ENCODE data around the gene SLC4A2.
A peak's percentile ranks its signal among the peaks of the same experiment; 100 is the strongest.
"Not testable (repeated sequence)": the region's sequence is repeated elsewhere in the genome, so short reads cannot be mapped to it uniquely, and the experiment has no call there.

SLC4A2 gene

DNA sequence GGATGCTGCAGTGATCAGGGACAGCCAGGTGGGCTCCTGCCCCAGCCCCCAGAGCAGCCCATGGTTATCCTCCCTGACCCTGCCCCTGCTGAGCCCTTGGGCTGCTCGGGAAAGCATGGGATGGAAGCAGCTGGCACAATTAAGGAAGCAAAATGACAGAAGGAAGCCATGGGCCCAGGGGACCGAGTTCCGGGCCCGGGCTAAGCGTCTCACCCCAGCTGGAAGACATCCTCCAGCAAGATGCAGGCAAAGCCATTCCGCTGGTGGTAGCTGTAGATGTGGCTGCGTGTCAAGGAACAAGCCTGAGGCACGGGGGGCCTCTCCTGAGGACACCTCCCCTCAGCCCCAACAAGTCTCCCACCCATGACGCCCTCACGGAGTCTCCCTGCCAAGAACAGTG is 36.2 kb upstream of the SLC4A2 start:
- no peak for DNase-seq (ENCODE audit: extremely low read depth in 1 of 2, low read depth in 1 of 2)

DNA sequence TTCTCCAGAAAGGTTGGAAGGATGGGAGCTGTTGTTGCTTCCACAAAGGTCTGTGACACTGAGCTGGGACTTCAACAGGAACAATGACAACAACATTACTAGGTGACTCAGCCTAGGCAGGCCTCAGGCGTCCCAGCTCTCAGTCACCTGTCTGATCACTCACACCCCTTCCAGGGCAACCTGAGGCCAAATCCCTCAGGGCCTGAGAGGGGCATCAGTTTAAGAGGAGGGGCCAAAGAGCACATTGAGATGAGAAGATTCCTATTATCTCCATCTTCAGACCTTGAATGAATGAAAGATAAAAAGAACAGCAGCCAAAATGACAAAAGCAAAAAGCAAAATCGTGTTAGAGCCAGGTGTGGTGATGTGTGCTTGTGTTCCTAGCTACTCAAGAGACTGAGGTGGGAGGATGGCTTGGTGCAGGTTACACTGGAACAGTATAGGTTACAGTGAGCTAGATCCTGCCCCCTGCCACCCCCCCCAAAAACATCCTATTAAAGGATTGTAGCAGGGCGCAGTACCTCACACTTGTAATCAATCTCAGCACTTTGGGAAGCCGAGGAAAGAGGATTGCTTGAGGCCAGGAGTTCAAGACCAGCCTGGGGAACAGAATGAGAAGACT is 34.8 kb upstream of the SLC4A2 start, which contains the start of gene ATG9B:
Gene ATG9B (minus strand): TSS at position 60 of the 622 bp plus-strand sequence. CDS start 71 bp downstream, outside the sequence.
- DNase-seq (ENCODE audit: extremely low read depth in 1 of 2, low read depth in 1 of 2), result no peak

DNA sequence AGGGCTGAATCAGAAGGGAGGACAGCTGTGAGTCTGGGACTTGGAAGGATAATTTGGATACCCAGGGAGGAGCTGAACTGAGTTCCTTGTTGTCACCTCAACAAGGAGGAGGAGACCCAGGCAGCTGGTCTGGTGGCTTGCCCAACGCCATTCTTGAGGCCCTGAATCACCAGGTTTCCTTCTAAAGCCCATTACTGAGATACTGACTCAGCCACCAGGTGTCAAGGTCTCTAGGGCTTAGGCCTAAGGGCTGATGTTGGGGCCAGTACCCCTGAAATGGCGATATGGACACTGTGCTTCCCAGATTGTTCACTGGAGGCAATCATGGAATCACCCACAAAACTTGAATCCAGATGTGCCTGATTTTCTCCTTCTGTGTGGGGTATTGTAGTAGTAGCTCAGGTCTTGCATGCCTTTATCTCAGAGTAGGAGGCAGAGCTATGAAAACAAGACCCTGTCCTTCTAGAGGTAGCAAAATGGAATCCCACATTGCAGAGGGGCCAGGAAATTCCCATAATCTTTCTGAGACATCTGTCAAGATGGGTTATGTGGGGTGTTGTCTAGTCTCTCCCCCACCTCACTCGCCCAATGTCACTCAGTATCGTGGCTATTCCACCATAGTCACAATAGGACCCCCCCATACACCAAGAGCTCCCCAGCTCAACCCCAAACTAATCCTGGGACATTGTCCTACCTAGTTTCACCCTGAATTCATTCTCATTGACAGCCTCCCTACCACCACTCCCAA is 33.3 kb upstream of the SLC4A2 start:
- DNase-seq (ENCODE audit: extremely low read depth in 1 of 2, low read depth in 1 of 2), result no peak

DNA sequence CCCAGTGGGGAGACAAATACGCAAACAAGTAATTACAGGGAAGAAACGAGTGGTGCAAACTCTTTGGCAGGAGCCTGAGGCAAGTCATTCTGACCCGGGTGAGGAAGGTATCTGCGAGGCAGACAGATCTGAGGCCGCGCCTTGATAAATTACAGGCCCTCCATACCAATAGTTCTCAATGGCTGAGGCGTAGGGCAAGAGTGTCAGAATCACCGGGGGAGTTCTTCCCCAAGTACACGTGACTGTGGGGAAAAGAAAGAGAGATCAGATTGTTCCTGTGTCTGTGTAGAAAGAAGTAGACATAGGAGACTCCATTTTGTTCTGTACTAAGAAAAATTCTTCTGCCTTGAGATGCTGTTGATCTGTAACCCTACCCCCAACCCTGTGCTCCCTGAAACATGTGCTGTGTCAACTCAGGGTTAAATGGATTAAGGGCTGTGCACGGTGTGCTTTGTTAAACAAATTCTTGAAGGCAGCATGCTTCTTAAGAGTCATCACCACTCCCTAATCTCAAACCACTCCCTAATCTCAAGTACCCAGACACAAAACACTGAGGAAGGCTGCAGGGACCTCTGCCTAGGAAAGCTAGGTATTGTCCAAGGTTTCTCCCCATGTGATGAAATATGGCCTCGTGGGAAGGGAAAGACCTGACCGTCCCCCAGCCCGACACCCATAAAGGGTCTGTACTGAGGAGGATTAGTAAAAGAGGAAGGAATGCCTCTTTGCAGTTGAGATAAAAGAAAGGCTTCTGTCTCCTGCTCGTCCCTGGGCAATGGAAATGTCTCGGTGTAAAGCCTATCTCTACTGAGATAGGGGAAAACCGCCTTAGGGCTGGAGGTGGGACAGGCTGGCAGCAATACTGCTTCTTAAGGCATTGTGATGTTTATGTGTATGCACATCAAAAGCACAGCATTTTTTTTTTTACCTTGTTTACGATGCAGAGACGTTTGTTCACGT is 32.3 kb upstream of the SLC4A2 start:
- DNase-seq (ENCODE audit: extremely low read depth in 1 of 2, low read depth in 1 of 2), result not testable (repeated sequence)

DNA sequence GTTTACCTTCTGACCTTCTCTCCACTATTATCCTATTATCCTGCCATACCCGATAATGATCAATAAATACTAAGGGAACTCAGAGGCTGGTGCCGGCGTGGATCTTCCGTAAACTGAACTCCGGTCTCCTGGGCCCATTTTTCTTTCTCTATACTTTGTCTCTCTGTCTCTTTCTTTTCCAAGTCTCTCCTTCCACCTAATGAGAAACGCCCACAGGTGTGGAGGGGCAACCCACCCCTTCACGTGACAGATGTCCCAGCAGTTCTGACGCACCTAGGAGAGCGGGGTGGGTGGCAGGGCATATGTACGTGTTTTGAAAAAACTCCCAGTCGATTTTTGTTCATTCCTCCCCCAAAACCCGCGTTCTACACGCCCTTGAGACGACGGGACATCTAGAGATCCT is 31.7 kb upstream of the SLC4A2 start:
- DNase-seq (ENCODE audit: extremely low read depth in 1 of 2, low read depth in 1 of 2), result not testable (repeated sequence)

DNA sequence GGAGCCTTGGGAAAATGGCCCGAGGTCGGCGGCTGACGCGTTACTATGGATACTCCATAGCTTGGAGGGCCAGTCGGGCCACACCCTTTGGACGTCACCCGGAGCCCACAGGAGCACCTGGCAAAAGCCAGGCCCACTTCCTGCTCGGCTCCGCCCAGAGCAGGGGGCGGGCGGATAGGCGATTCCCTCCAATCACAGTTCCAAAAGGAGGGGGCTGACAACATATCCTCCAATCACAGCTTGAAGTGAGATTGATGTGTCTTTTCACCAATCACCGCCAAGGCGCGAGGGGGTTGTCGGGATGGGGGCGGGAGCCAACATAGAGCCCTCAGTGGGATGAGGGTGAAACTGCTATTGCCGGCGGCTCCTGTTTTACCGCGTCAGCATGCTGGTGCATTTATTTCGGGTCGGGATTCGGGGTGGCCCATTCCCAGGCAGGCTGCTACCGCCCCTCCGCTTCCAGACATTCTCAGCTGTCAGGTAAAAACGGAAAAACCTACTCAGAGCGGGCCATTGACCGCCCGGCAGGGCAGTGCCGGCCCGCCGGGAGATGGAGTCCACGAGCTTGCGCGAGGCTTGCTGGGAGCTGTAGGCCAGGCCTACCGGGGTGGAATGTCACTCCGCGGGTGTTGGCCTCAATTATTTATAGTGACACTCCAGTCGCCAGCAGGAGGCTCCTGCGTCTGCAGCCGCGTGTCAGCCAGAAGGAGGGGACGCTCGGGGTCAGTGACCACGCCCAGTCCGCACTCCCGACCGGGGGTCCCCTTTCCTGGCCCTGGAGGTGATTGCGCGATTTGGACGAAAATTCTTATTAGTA is 31.1 kb upstream of the SLC4A2 start, which contains the start of gene ABCB8:
Gene ABCB8 (plus strand): TSS at position 320 of the 817 bp plus-strand sequence. CDS start 66 bp downstream, at position 386.
- peak; percentile 94 to 96 for DNase-seq (ENCODE audit: extremely low read depth in 1 of 2, low read depth in 1 of 2)

DNA sequence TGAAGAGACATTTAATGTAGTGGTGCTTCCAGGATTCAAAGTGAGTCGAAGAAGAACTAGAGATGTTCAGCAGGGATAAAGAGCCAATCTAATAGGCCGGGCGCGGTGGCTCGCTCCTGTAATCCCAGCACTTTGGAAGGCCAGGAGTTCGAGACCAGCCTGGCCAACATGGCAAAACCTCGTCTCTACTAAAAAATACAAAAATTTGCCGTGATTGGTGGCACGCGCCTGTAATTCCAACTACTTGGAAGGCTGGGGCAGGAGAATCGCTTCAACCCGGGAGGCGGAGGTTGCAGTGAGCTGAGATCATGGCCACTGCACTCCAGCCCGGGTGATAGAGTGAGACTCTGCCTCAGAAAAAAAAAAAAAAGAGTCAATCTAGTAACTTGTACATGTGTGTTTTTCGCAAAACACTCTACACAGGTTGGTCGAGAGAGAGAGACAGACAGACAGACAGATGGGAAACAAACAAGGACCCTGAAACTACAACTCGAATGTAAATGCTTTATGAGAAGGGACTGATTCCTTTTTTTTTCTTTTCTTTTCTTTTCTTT is 30.4 kb upstream of the SLC4A2 start:
- DNase-seq (ENCODE audit: extremely low read depth in 1 of 2, low read depth in 1 of 2), result no peak

DNA sequence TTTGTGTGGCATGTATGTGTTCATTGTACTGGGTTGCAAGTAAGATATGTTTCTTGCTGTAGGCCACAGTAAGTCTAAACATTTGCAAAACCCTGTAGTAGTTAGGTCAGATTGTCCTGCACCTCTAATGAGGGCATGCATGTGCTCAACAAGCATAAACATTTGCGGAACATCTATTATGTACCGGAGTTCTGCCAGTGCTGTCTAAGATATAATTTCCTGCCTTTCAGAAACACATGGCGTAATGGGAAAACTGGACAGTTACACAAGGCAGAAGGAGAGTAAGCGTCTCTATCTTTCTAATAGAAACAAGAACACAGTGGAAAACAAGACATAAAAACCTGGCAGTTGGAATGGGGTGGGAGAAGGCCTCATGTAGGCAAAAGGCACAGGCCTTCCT is 28.4 kb upstream of the SLC4A2 start:
- DNase-seq (ENCODE audit: extremely low read depth in 1 of 2, low read depth in 1 of 2), result no peak

DNA sequence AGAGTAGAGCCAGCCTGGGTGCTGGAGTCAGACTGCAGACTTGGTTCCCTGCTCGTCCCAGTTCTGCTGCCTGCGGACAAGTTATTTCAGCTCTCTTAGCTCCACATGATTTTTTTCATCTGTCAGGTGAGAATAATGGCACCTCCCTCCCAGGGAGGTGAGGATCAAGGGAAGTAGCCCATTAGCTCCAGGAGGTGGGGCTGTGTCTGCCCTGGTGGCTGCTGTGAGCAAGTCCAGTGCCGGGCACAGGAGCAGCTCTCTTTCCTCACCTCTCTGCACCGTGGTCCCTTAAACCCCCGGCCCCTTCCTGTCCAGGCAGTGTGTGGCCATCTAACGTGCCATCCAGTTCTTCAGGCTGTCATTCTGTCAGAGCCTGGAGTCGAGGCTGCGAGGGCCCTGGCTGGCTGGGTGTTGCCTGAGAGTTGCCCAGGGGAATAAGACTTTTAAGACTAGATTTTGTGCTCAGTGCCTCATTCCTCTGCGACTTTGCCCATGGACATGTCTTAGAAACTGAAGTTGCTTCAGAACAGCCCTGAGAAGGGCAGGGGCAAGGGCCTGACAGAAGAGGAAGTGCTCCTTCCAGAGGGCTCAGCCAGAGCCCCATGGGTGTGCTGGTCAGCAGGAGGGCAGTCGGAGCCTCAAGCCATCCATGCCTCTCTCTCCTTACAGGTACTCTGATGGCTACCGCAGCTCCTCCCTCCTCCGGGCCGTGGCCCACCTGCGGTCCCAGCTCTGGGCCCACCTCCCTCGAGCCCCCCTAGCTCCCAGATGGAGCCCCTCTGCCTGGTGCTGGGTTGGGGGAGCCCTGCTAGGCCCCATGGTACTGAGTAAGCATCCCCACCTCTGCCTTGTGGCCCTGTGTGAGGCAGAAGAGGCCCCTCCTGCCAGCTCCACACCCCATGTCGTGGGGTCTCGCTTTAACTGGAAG is 26.2 kb upstream of the SLC4A2 start:
- no peak for DNase-seq (ENCODE audit: extremely low read depth in 1 of 2, low read depth in 1 of 2)

DNA sequence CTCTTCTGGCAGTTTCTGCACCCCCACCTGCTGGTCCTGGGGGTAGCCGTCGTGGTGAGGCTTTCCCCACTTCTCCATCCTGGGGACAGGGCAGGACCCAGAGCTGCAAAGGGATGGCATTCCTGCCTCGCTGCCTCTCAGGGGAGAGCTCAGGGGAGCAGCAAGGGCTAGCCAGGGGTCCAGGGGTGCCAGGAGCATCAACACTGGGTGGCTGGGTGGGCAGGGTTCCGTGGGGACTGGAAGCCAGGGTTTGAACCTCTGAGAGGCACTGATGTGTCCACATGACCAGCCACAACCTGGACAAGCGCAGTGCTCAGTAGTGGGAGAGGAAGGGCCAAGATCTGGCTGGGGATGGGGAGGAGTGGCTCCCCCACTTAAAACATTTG is 25.5 kb upstream of the SLC4A2 start:
- DNase-seq (ENCODE audit: extremely low read depth in 1 of 2, low read depth in 1 of 2), result no peak

DNA sequence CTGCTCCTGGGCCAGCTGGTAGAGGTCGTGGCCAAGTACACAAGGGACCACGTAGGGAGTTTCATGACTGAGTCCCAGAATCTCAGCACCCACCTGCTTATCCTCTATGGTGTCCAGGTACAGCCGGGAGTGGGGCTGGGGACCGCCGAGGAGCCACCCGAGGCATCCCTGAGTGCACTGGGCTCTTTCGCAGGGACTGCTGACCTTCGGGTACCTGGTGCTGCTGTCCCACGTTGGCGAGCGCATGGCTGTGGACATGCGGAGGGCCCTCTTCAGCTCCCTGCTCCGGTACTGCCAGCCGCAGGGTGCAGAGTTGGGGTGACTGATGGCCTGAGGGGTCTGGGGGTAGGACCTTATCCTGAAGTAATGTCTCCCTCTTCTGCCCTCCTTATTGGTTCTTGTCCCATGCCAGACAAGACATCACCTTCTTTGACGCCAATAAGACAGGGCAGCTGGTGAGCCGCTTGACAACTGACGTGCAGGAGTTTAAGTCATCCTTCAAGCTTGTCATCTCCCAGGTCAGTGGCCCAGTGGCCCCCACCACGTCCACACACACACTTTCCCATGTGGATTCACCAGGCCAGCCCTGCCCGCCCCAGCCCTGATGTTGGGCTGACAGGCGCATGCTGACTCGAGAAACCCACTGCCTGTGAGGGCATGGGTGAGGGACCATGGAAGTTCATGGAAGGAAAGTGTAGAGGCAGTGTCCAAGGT is 24.9 kb upstream of the SLC4A2 start:
- DNase-seq (ENCODE audit: extremely low read depth in 1 of 2, low read depth in 1 of 2), result no peak

DNA sequence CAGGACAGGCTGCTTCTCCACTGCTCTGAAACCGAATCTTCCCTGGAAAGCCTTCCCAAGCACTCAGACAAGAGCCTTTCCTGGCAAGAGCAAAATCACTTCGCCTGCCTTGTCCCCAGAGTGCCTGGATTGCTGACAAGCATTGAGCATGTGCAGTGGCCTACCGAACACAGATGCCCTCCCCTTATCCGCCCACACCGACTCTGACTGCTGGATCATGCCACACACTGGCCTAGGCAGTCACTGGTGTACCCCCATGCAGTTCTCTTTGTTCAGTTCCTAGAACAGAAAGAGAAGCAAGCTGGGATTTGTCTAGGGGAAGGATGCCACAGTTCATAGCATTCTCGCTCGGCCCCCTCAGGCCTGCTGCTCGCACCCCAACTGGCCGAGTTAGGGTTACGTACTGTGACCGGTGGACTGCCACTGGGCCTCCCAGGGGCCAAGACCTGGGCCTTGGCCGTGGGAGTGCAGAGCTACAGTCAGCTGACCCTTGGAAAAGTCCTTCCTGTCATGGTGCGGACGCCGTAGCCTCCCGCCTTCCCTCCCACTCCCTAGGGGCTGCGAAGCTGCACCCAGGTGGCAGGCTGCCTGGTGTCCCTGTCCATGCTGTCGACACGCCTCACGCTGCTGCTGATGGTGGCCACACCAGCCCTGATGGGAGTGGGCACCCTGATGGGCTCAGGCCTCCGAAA is 24.2 kb upstream of the SLC4A2 start:
- no peak for DNase-seq (ENCODE audit: extremely low read depth in 1 of 2, low read depth in 1 of 2)

DNA sequence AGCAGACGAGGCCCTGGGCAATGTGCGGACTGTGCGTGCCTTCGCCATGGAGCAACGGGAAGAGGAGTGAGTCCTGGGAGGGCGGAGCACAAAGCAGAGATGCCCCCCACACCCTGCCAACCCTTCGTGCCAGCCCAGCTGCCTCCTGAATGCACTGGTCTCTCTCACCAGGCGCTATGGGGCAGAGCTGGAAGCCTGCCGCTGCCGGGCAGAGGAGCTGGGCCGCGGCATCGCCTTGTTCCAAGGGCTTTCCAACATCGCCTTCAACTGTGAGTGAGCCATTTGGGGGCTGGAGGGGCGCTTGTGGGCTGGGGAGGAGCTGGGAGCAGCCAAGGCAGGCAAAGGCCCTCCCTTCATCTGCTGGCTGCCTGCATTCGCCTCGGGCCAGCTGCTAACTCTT is 23.5 kb upstream of the SLC4A2 start:
- DNase-seq (ENCODE audit: extremely low read depth in 1 of 2, low read depth in 1 of 2), result no peak

DNA sequence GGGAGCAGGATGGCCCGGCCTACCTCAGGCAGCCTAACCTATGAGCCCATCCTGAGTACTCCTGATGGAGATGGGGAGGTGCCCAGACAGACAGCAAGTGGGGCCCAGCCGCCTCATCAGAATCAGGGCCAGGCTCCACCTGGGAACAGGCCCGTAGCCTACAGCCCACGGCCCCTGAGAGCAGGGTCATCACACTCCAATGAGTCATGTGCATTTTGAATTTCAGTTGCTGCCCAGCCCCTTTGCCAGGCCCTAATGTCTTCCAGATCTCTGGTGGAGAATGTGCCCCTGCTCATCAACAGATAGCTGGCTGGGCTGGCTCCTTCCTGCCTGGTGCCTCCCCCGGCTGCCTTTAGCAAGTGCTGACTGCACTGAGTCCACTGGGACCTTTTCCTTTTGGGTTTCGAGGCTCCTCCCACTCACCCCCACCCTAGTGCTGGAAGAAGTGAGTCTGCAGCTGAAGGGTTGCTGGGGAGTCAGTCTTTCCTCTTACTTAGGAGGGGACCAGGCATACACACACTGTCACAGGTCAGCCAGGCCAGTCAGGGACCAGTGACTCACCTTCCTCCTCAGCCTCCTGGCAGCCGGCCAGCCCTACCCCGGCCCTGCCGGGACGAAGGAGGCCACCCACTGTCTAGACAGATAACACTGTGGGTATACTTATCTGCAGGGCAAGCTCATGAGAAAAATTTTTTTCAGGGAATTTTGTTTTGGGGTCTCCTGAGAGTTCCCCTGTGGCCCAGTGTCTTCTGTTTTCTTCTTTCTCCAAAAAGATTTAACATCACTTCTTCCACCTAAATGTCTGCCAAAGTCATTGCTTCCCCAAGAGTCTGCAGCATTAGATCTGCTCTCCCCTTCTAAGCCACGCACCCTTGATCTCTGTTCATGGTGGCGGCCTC is 20.2 kb upstream of the SLC4A2 start:
- peak; percentile 69 to 88 for DNase-seq (ENCODE audit: extremely low read depth in 1 of 2, low read depth in 1 of 2)

DNA sequence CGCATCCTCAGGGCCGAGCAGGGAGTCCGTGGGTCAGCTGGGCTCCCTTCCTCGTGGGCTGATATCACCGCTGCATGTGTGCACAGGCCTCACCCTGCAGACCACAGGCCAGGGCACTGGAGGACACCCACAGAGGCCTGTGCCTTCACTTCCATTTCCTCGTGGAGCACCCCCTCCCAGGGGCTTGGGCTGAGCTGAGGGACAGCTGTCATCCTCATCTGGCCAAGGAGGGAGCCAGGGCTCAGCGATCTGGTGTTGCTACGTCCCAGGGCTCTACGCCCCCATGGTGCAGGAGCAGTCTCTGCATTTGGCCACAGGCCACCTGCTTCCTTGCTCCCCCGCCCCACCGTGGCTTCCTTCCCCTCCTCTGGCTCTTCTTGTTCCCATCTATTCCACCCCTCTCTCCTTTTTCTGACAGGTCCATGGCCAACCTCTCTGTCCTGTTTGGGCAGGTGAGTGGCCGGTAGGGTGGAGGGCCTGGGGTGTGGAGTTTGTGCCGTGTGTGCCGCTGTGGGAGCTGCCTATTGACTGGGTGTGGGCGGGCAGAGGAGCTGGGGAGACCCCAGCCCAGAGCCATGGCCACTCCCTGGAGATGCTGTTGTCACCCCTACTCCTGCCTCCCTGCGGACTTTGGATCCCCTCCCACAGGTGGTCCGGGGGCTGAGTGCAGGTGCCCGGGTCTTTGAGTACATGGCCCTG is 19.4 kb upstream of the SLC4A2 start:
- DNase-seq (ENCODE audit: extremely low read depth in 1 of 2, low read depth in 1 of 2), result no peak

Measured in stimulated activated CD8-positive, alpha-beta memory T cell treated with anti-CD3 and anti-CD28 coated beads, Interleukin-7, amount 100 ng/mL, for 48 hours (primary cell).